Activated naive CD4-positive, alpha-beta T cell treated with anti-CD3 and anti-CD28 coated beads for 36 hours (primary cell): ENCODE measurements around the gene LMBR1L. TPM values are rescaled to one million over a fixed set of nuclear protein-coding genes. Genes with fewer than 3 reads are reported as not detected.

Source experiments
- CTCF ChIA-PET: fragments of 350-600 bp; sonication (Branson Sonifier 250); formaldehyde crosslinking; loops from one replicate; lab custom pipeline; 2021; ENCODE audit warnings: antibody characterized with exemption; lab: Charles Lee
- DNase-seq: peaks from one replicate; pipeline ENCODE4 v3.0.0-alpha.2; 2020
- H3K27ac Mint-ChIP-seq: one replicate; pipeline ENCODE4 v1.8.0; 2021; ENCODE audit warnings: mild to moderate bottlenecking, mixed read lengths
- H3K27me3 Mint-ChIP-seq: one replicate; pipeline ENCODE4 v1.8.0; 2021; ENCODE audit warnings: low read depth, mixed read lengths
- H3K36me3 Mint-ChIP-seq: one replicate; pipeline ENCODE4 v1.8.0; 2021; ENCODE audit warnings: low read depth, mixed read lengths
- H3K4me1 Mint-ChIP-seq: one replicate; pipeline ENCODE4 v1.8.0; 2021; ENCODE audit warnings: low read depth, mixed read lengths
- H3K4me3 Mint-ChIP-seq: one replicate; pipeline ENCODE4 v1.8.0; 2021; ENCODE audit warnings: mild to moderate bottlenecking, moderate library complexity, mixed read lengths
- H3K9me3 Mint-ChIP-seq: one replicate; pipeline ENCODE4 v1.8.0; 2021; ENCODE audit warnings: mixed read lengths
- intact Hi-C: fragments of 100-400 bp; cut with micrococcal nuclease; formaldehyde crosslinking; loops from one replicate; pipeline ENCODE4 v1.15.1; 2023
- total RNA-seq, 2 experiments: library from RNA; stranded (reverse); gene quantifications; one replicate each; pipeline ENCODE4 v1.2.3, GENCODE V29; 2021

LMBR1L gene
- total RNA-seq, 2 experiments from 2014 or later, result 60.1 to 66.8 TPM

DNA sequence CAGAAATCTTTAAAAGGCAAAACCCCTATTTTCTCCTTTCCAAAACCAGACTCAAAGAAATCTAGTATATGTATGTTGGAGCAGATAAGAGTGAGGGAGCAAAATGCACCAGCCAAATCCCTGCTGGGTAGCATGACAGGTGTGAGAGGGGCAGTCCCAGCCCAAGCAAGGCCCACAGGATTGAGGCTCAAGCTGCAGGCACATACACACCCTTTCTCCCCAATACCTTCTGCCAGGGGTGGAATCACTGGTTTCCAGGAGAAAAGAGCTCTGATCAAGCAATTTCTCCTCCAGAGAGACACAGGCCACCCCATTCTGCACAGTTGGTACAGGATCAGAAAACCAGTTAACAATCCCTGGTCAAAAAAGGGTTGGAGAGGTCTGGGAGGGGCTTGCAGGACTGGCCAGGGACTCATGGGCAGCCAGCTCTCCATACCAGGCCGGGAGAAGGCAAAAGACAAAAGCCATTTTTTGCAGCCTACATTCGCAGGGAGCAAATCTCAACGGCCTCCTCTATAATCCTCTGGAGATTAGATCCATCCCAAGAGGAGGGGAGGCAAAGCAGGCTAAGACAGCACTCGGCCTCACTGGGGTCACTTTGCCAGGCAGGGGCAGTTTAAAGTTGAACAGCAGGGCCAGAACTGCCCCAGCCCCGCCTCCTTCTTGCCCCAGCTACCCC lies 52.1 kb downstream of the LMBR1L start:
- Mint-ChIP-seq H3K4me3 (peak overlapping the region; percentile 93), H3K27ac (peak overlapping the region; percentile 90), H3K9me3 (no peaks in the 10 kb centered on the region), H3K4me1 (peaks cover 56% of the 10 kb centered on the region), H3K36me3 (peaks cover 10% of the 10 kb centered on the region), H3K27me3 (no peaks in the 10 kb centered on the region)
- DNase-seq, result no peak
- intact Hi-C loops, result loop anchor here (5.0 kb wide), 1 partner anchor 206 kb away; the partner anchor contains the start of gene DDX23
- CTCF ChIA-PET, result interaction anchor here (0.9 to 2.4 kb wide), 7 partner anchors 11 to 41 kb away, joined by 3 to 11 read pairs (median 6); partner anchors contain the start of gene RHEBL1

DNA sequence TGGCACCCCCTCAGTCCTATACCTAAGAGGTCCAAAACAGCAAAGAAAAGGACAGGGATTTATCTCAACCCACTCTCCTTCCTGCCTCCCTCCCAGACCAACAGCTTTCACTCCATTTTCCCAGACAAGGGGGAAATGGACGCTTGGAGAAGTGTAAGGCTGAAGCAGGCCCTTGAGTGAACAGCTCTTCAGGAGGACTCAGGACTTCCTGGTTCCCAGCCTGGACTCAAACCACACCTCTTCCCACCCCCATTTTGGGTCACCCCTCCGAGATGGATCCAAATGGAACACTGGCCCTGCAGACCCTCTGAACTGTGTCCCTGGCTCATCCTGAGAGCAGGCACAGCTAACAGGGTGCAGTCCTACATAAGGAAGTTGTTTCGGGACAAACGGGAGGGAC lies 52.8 kb downstream of the LMBR1L start:
- H3K27me3 Mint-ChIP-seq, result no peaks in the 10 kb centered on the region
- no peak for DNase-seq
- intact Hi-C loops, result loop anchor here (2.0 to 5.0 kb wide), 2 partner anchors 61 to 206 kb away; partner anchors contain the start of gene DDX23

DNA sequence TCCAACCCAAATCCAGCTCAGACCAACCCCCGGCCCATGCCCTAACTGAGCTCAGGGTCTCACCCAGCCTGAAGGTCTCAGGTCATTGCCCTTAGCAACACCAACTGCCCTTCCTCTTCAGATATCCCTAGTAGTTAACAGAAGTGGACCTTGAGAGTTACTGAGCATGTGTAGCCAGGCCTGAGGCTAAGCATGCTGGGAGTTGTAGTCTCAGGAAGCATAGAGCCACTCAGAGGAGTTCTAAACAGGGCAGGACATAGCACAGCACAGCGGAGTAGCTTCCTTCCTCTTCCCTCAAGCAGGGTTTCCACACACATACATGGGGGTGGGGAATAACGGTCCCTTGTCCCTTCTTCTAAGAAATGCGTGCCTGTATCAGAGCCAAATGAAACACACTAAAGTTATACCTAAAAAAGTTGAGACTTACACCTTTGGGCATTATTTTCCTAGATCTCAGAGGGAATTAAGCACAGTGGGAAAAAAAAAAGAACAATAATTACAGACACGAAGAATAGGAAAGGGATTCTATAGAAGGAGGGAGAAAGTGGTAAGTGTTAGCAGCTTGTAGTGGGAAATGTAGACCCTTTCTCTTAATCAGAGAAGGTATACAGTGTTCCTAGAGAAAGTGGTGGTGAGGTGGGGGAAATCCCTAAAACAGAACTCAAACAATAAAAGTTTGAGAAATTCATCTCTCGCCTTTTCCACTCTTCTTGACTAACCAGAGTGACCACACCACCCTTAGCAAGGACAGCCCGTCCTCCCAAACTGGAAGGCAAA lies 54.5 kb downstream of the LMBR1L start:
- Mint-ChIP-seq H3K4me1 (peaks cover 47% of the 10 kb centered on the region), H3K36me3 (peaks cover 20% of the 10 kb centered on the region), H3K9me3 (no peaks in the 10 kb centered on the region), H3K27ac (peak overlapping the region; percentile 25), H3K27me3 (no peaks in the 10 kb centered on the region), H3K4me3 (peak overlapping the region; percentile 93)
- intact Hi-C loops, result loop anchor here (1.0 to 5.0 kb wide), 3 partner anchors 38 to 204 kb away; partner anchors contain the start of genes DDX23 and PRKAG1
- peak; percentile 71 for DNase-seq
- CTCF ChIA-PET, result interaction anchor here (0.6 to 4.0 kb wide), 7 partner anchors 8 to 268 kb away, joined by 3 to 28 read pairs (median 4); no protein-coding TSS in a partner anchor

More for the DNA sequence above, 52.8 kb downstream of the LMBR1L start:
- peak overlapping the region; percentile 90 for H3K27ac Mint-ChIP-seq
- peaks cover 56% of the 10 kb centered on the region for H3K4me1 Mint-ChIP-seq
- CTCF ChIA-PET, result interaction anchor here (1.0 to 2.4 kb wide), 4 partner anchors 14 to 41 kb away, joined by 3 to 11 read pairs (median 8); no protein-coding TSS in a partner anchor
- H3K36me3 Mint-ChIP-seq, result peaks cover 11% of the 10 kb centered on the region
- H3K4me3 Mint-ChIP-seq, result peak overlapping the region; percentile 93
- H3K9me3 Mint-ChIP-seq, result no peaks in the 10 kb centered on the region

DNA sequence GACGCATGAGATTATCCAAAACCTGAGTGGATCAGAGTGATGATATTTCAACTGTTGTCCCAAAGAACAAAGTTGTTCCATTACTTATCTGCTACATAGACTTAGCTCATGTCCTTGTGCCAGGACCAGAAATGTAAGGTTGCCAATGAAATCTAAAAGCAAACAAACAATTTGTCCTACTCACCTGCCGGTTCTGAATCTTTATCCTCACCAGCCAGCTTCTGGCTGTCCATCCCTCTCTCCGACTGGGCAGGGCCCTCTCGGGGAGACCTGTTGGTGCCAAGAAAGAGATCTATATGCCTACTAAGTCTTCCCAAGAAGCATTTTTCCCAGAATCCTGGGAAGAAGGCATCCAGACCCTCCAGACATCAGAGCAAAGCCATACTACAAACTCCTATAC lies 55.6 kb downstream of the LMBR1L start:
- DNase-seq, result no peak
- peak overlapping the region; percentile 28 for H3K27ac Mint-ChIP-seq
- intact Hi-C loops, result loop anchor here (5.0 kb wide), 1 partner anchor 203 kb away; the partner anchor contains the start of gene DDX23
- H3K9me3 Mint-ChIP-seq, result no peaks in the 10 kb centered on the region
- H3K27me3 Mint-ChIP-seq, result no peaks in the 10 kb centered on the region
- no peak overlapping the region for H3K4me3 Mint-ChIP-seq
- CTCF ChIA-PET, result interaction anchor here (0.6 to 4.0 kb wide), 4 partner anchors 9 to 270 kb away, joined by 3 to 28 read pairs (median 8); partner anchors contain the start of gene FKBP11
- peaks cover 27% of the 10 kb centered on the region for H3K36me3 Mint-ChIP-seq
- H3K4me1 Mint-ChIP-seq, result peaks cover 45% of the 10 kb centered on the region

DNA sequence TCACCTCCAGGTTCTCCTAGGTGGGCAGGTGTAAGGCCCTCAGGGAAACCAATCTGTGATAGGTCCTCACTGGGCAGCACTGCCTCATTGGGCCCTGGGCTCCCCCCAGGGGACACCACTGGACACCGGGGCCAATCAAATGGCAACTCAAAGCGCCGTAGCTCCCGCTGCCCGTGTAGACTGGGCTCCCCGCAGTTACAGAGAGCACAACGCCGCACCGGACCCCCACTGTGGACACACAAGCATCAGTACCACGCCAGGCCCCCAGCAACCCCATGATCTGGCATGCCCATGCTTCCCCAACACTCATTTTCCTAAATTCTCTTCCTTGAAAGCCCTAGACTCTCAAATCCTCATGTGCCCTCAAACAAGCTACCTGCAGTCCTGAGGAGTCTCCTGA lies 56.1 kb downstream of the LMBR1L start:
- H3K27ac Mint-ChIP-seq, result peak overlapping the region; percentile 19
- intact Hi-C loops, result no loop called here
- DNase-seq, result no peak
- peaks cover 45% of the 10 kb centered on the region for H3K4me1 Mint-ChIP-seq
- no peaks in the 10 kb centered on the region for H3K9me3 Mint-ChIP-seq
- peaks cover 29% of the 10 kb centered on the region for H3K36me3 Mint-ChIP-seq
- CTCF ChIA-PET, result interaction anchor here (0.6 to 4.0 kb wide), 3 partner anchors 10 to 129 kb away, joined by 3 to 28 read pairs (median 13); partner anchors contain the start of gene FKBP11
- no peaks in the 10 kb centered on the region for H3K27me3 Mint-ChIP-seq
- no peak overlapping the region for H3K4me3 Mint-ChIP-seq

DNA sequence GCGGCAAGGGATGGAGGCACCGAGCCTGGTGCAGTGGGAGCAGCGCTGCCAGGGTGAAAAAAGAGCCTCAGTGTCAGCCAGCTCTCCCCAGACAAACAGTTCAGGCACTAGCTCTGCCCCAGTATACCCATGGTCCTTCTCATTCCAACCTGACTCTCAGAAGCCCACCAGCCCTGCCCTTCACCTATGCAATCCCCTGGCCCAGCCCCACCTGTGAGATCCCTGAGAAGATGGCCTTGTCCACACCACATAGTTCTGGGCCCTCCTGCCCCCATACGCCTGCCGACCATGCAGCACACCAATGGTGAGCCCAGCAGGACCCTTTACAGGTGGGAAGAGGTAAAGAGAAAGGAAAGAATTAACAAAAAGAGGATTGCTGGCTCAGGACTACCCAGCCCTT lies 56.6 kb downstream of the LMBR1L start:
- Mint-ChIP-seq H3K4me3 (no peak overlapping the region), H3K9me3 (no peaks in the 10 kb centered on the region), H3K4me1 (peaks cover 45% of the 10 kb centered on the region), H3K36me3 (peaks cover 27% of the 10 kb centered on the region), H3K27ac (no peak overlapping the region), H3K27me3 (no peaks in the 10 kb centered on the region)
- CTCF ChIA-PET, result interaction anchor here (0.8 to 4.0 kb wide), 3 partner anchors 10 to 34 kb away, joined by 3 to 28 read pairs (median 13); no protein-coding TSS in a partner anchor
- intact Hi-C loops, result no loop called here
- DNase-seq, result no peak

DNA sequence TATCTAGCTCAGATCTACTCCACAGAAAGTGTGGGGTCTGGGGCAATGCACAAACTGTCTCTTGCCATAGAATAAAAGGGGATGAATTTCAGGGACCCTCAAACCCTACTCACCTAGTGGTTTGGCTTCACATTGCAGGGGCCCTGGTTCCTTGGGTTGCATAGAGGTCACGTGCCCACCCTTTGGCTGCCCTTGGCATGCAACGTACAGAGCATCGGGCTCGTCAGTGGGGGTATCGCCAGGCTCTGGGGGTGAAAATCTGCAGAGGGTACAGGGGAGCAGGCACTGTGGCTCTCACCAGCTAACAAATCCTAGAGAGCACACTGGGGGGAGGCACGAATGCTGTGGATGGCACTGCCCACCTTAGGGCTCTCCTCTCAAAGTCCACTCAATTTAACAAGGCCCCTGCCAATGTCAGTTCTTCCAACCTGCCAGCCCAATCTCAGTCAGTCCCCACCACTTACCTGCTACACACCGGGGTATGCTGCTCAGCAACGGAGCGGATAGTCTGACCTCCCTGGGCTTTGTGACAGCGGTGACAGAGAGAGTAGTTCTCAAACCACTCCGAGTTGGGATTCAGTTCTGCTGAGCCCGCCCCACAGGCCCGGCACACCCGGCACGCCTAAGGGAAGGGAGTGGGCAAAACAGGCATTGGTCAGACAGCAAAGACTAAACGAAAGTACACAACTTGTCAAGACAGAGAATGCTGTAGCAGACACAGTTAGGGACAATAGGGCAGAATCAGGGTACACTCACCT lies 58.0 kb downstream of the LMBR1L start:
- Mint-ChIP-seq H3K4me1 (peaks cover 31% of the 10 kb centered on the region), H3K4me3 (no peak overlapping the region), H3K27me3 (no peaks in the 10 kb centered on the region), H3K27ac (no peak overlapping the region), H3K9me3 (no peaks in the 10 kb centered on the region), H3K36me3 (peaks cover 37% of the 10 kb centered on the region)
- CTCF ChIA-PET, result interaction anchor here (0.6 to 4.0 kb wide), 2 partner anchors 9 to 170 kb away, joined by 3 to 28 read pairs; no protein-coding TSS in a partner anchor
- DNase-seq, result no peak
- intact Hi-C loops, result no loop called here

DNA sequence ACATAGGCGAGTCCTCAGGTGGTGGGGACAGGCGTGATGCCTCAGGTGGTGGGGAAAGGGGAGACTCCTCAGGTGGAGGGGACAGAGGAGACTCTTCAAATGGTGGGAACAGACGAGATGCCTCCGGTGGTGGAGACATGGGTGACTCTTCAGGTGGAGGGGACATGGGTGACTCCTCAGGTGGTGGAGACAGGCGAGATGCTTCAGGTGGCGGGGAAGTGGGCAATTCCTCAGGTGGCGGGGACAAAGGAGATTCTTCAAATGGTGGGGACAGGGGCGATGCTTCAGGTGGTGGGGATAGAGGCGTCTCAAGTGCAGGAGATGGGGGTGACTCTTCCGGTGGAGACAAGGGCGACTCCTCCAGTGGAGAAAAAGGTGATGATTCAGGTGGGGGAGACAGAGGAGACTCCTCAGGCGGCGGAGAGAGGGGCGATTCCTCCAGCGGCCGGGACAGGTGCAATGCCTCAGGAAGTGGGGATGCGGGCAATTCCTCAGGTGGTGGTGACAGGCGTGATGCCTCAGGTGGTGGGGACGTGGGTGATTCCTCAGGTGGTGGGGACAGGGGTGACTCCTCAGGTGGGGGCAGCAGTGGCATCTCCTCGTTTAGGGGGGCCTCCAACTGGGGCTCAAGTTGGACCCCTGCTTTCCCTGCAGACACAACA lies 58.7 kb downstream of the LMBR1L start:
- Mint-ChIP-seq H3K36me3 (peaks cover 43% of the 10 kb centered on the region), H3K4me1 (peaks cover 24% of the 10 kb centered on the region), H3K27ac (no peak overlapping the region), H3K4me3 (no peak overlapping the region), H3K9me3 (no peaks in the 10 kb centered on the region), H3K27me3 (no peaks in the 10 kb centered on the region)
- CTCF ChIA-PET, result no interaction called here
- intact Hi-C loops, result no loop called here
- DNase-seq, result no peak

DNA sequence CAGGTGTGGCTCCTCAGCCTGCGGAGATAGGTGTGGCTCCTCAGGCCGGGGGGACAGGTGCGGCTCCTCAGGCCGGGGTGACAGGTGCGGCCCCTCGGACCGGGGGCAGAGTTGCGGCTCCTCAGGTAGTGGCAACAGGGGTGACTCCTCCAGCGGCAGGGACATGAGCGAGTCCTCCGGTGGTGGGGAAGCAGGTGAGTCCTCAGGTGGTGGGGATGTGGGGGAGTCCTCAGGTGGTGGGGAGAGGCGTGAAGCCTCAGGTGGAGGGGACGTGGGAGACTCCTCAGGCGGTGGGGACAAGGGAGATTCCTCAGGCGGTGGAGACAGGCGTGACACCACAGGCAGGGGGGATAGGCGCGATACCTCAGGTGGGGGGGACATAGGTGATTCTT lies 59.3 kb downstream of the LMBR1L start:
- DNase-seq, result no peak
- Mint-ChIP-seq H3K4me1 (peaks cover 19% of the 10 kb centered on the region), H3K27ac (no peak overlapping the region), H3K36me3 (peaks cover 45% of the 10 kb centered on the region), H3K4me3 (no peak overlapping the region), H3K9me3 (no peaks in the 10 kb centered on the region), H3K27me3 (no peaks in the 10 kb centered on the region)
- intact Hi-C loops, result no loop called here
- CTCF ChIA-PET, result no interaction called here

DNA sequence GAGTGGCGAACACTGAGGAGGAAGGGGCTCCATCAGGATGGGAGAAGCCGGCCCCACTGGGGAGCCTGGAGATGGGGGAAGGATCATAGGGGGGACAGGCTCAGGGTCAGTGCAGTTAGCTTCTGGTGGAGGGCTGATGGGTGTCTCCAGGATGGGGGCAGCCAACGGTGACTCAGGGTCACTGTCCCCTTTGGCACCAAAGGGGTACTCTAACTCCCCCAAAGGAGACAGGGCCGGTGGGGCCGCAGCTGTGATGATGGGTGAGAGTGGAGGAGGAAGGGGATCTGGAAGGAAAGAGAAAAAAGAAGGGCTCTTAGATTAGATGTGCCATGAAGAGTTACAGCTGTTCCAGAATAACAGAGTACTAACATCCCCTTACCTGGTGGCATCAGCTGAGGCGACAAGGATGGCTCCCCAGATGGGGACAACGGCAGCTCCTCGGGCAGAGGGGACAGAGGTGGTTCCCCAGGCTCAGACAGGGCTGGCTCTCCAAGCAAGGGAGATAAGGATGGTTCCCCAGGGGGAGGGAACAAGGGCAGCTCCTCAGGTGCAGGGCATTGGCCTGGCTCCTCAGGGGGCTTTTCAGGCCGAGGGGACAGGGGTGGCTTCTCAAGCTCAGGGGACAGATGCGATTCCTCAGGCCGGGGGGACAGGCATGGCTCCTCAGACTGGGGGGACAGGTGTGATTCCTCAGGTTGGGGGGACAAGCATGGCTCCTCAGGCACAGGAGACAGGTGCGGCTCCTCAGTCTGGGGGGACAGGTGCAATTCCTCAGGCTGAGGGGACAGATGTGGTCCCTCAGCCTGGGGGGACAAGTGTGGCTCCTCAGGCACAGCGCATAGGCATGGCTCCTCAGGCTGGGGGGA lies 59.9 kb downstream of the LMBR1L start:
- CTCF ChIA-PET, result no interaction called here
- peaks cover 12% of the 10 kb centered on the region for H3K4me1 Mint-ChIP-seq
- no peak overlapping the region for H3K27ac Mint-ChIP-seq
- no peaks in the 10 kb centered on the region for H3K9me3 Mint-ChIP-seq
- no peak overlapping the region for H3K4me3 Mint-ChIP-seq
- DNase-seq, result no peak
- H3K27me3 Mint-ChIP-seq, result no peaks in the 10 kb centered on the region
- intact Hi-C loops, result no loop called here
- H3K36me3 Mint-ChIP-seq, result peaks cover 49% of the 10 kb centered on the region
